Prostate gland (tissue), 2 donors: ENCODE measurements around the gene PKNOX2.

ENCODE experiments used
- CTCF ChIP-seq, 4 experiments: fragments of 200-600 bp in 2 of 4; fragments of 450-650 bp in 2 of 4; sonication (generic) in 2 of 4; IDR thresholded peaks; 1 replicate in 3 of 4; 2 replicates in 1 of 4; pipeline ENCODE4 v1.5.1; 2016 to 2019; ENCODE audit warnings: antibody characterized with exemption in 4 of 4, mild to moderate bottlenecking in 2 of 4, moderate library complexity in 2 of 4
- POLR2A ChIP-seq: fragments of 450-650 bp; IDR thresholded peaks from one replicate; pipeline ENCODE4 v1.6.1; 2016; ENCODE audit warnings: antibody characterized with exemption, mild to moderate bottlenecking
- POLR2AphosphoS5 ChIP-seq: sonication (generic); formaldehyde crosslinking; IDR thresholded peaks from one replicate; pipeline ENCODE4 v1.6.1; 2017; ENCODE audit warnings: antibody characterized with exemption

- TF ChIP-seq CTCF (IDR thresholded peaks at IDR 0.05) (peak; percentile 86 to 96 (median 90)), POLR2A (no peak), POLR2AphosphoS5 (peak; percentile 7)
These were observed 22.6 kb upstream of the PKNOX2 start for GRCh38 chr11:125141686-125142535.
